ENCODE results near the gene PALD1. TPM values are rescaled to one million over a fixed set of nuclear protein-coding genes. Genes with fewer than 3 reads are reported as not detected.

PALD1 gene
- 18.1 TPM for total RNA-seq

GRCh38 chr10:70478191-70479164 lies at the start of gene PALD1:
PALD1 (plus strand) TSS chr10:70478767; CDS start chr10:70525952, 47,185 bp downstream.

GRCh38 chr10:70441161-70441894 lies 37.2 kb upstream of the PALD1 start, which contains the start of gene NODAL:
NODAL (minus strand) TSS chr10:70441681; CDS start chr10:70441667, 14 bp downstream.

GRCh38 chr10:70602665-70603448 lies 124.3 kb downstream of the PALD1 start, which contains the start of gene PRF1:
PRF1 (minus strand) TSS chr10:70602741; CDS start chr10:70600902, 1,839 bp downstream.

Other genes starting within 250 kb of the PALD1 start
- 56.8 TPM for gene PPA1, start 245.3 kb upstream of the PALD1 start, total RNA-seq
- gene NPFFR1, start 194.8 kb upstream of the PALD1 start, total RNA-seq = 0.06 TPM
- 15.7 TPM for gene LRRC20, start 96.1 kb upstream of the PALD1 start, total RNA-seq
- 48.2 TPM for gene EIF4EBP2, start 74.6 kb upstream of the PALD1 start, total RNA-seq
- gene NODAL, start 37.1 kb upstream of the PALD1 start, total RNA-seq = not detected
- gene PRF1, start 124.0 kb downstream of the PALD1 start, total RNA-seq = 2.0 TPM
- gene ADAMTS14, start 193.7 kb downstream of the PALD1 start, total RNA-seq = 4.0 TPM

All from metanephros (tissue), 1 donor.